ENCODE results near the gene RASA4.
"Not testable (repeated sequence)": the region's sequence is repeated elsewhere in the genome, so short reads cannot be mapped to it uniquely, and the experiment has no call there.

RASA4 gene

DNA sequence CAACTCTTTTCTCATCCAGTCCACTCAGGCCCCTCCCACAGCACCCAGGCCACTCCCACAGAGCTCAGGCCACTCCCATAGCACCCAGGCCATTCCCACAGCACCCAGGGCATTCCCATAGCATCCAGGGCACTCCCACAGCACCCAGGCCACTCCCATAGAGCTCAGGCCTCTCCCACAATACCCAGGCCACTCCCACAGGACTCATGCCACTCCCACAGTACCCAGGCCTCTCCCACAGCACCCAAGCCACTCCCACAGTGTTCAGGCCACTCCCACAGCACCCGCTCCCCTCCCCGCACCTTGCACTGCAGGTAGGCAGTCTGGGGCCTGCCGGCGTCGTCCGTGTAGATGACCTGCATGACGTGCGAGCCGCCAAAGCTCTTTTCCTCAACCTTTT is 26.7 kb downstream of the RASA4 start:
- H3K36me3 ChIP-seq (ENCODE audit: control insufficient read depth in 4 of 4, insufficient read depth in 4 of 4, low read length in 3 of 4); H3K9me3 ChIP-seq (ENCODE audit: control extremely low read depth in 1 of 5, control insufficient read depth in 4 of 5, insufficient read depth in 2 of 5, low read depth in 1 of 5, low read length in 4 of 5); POLR2A ChIA-PET; H3K27me3 ChIP-seq (replicated peaks in 2 of 5; ENCODE audit: control insufficient read depth in 4 of 5, insufficient read depth in 5 of 5, low read length in 4 of 5); H3K27ac ChIP-seq (ENCODE audit: insufficient read depth in 1 of 2, low read depth in 1 of 2, low read length in 2 of 2, poor library complexity in 1 of 2, severe bottlenecking in 2 of 2); H3K4me3 ChIP-seq (ENCODE audit: control insufficient read depth in 1 of 7, extremely low read depth in 1 of 7, insufficient read depth in 4 of 7, low read depth in 2 of 7, low read length in 6 of 7); DNase-seq; CTCF ChIA-PET; H3K4me1 ChIP-seq (ENCODE audit: control extremely low read depth in 1 of 4, control insufficient read depth in 4 of 4, insufficient read depth in 4 of 4, low read length in 3 of 4): not testable (repeated sequence)
- WGBS (ENCODE audit: insufficient coverage) = no CpG with 5 or more reads among the region's 9 CpGs

GRCh38 chr7:102583495-102583894 is 33.1 kb downstream of the RASA4 start:
- H3K4me1 ChIP-seq (ENCODE audit: control extremely low read depth in 1 of 4, control insufficient read depth in 4 of 4, insufficient read depth in 4 of 4, low read length in 3 of 4); H3K27ac ChIP-seq (ENCODE audit: insufficient read depth in 1 of 2, low read depth in 1 of 2, low read length in 2 of 2, poor library complexity in 1 of 2, severe bottlenecking in 2 of 2); H3K27me3 ChIP-seq (replicated peaks in 2 of 5; ENCODE audit: control insufficient read depth in 4 of 5, insufficient read depth in 5 of 5, low read length in 4 of 5); POLR2A ChIA-PET; CTCF ChIA-PET; H3K36me3 ChIP-seq (ENCODE audit: control insufficient read depth in 4 of 4, insufficient read depth in 4 of 4, low read length in 3 of 4); DNase-seq; H3K9me3 ChIP-seq (ENCODE audit: control extremely low read depth in 1 of 5, control insufficient read depth in 4 of 5, insufficient read depth in 2 of 5, low read depth in 1 of 5, low read length in 4 of 5); H3K4me3 ChIP-seq (ENCODE audit: control insufficient read depth in 1 of 7, extremely low read depth in 1 of 7, insufficient read depth in 4 of 7, low read depth in 2 of 7, low read length in 6 of 7): not testable (repeated sequence)
- no CpG with 5 or more reads among the region's 5 CpGs for WGBS (ENCODE audit: insufficient coverage)

DNA sequence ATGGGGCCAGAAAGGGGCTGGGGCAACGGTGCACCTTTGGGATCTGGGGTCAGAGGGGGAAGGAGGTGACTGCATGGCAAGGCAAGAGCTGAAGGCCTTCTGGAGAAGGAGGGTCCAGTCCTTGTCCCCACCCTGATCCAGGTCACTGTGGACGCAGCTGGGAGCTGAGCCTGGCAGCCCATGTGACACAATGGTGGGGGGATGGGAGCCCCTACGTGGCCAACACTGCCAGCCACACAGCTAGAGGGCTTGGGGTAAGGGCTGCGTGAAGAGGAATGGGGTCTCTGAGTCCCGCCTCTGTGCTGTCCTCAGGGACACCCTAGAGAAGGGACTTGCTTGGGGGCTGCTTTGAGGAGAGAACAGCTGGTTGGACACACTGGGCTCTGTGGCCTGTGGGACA is 34.8 kb downstream of the RASA4 start:
- WGBS (ENCODE audit: insufficient coverage) = no CpG with 5 or more reads among the region's 5 CpGs
- CTCF ChIA-PET; H3K4me3 ChIP-seq (ENCODE audit: control insufficient read depth in 1 of 7, extremely low read depth in 1 of 7, insufficient read depth in 4 of 7, low read depth in 2 of 7, low read length in 6 of 7); H3K36me3 ChIP-seq (ENCODE audit: control insufficient read depth in 4 of 4, insufficient read depth in 4 of 4, low read length in 3 of 4); POLR2A ChIA-PET; H3K27ac ChIP-seq (ENCODE audit: insufficient read depth in 1 of 2, low read depth in 1 of 2, low read length in 2 of 2, poor library complexity in 1 of 2, severe bottlenecking in 2 of 2); H3K27me3 ChIP-seq (replicated peaks in 2 of 5; ENCODE audit: control insufficient read depth in 4 of 5, insufficient read depth in 5 of 5, low read length in 4 of 5); H3K4me1 ChIP-seq (ENCODE audit: control extremely low read depth in 1 of 4, control insufficient read depth in 4 of 4, insufficient read depth in 4 of 4, low read length in 3 of 4); H3K9me3 ChIP-seq (ENCODE audit: control extremely low read depth in 1 of 5, control insufficient read depth in 4 of 5, insufficient read depth in 2 of 5, low read depth in 1 of 5, low read length in 4 of 5); DNase-seq: not testable (repeated sequence)

GRCh38 chr7:102578486-102578885 is 38.1 kb downstream of the RASA4 start:
- POLR2A ChIA-PET; H3K4me1 ChIP-seq (ENCODE audit: control extremely low read depth in 1 of 4, control insufficient read depth in 4 of 4, insufficient read depth in 4 of 4, low read length in 3 of 4); DNase-seq; H3K27me3 ChIP-seq (replicated peaks in 2 of 5; ENCODE audit: control insufficient read depth in 4 of 5, insufficient read depth in 5 of 5, low read length in 4 of 5); H3K9me3 ChIP-seq (ENCODE audit: control extremely low read depth in 1 of 5, control insufficient read depth in 4 of 5, insufficient read depth in 2 of 5, low read depth in 1 of 5, low read length in 4 of 5); H3K4me3 ChIP-seq (ENCODE audit: control insufficient read depth in 1 of 7, extremely low read depth in 1 of 7, insufficient read depth in 4 of 7, low read depth in 2 of 7, low read length in 6 of 7); H3K27ac ChIP-seq (ENCODE audit: insufficient read depth in 1 of 2, low read depth in 1 of 2, low read length in 2 of 2, poor library complexity in 1 of 2, severe bottlenecking in 2 of 2); H3K36me3 ChIP-seq (ENCODE audit: control insufficient read depth in 4 of 4, insufficient read depth in 4 of 4, low read length in 3 of 4); CTCF ChIA-PET: not testable (repeated sequence)
- WGBS (ENCODE audit: insufficient coverage) = no CpG with 5 or more reads among the region's 5 CpGs

DNA sequence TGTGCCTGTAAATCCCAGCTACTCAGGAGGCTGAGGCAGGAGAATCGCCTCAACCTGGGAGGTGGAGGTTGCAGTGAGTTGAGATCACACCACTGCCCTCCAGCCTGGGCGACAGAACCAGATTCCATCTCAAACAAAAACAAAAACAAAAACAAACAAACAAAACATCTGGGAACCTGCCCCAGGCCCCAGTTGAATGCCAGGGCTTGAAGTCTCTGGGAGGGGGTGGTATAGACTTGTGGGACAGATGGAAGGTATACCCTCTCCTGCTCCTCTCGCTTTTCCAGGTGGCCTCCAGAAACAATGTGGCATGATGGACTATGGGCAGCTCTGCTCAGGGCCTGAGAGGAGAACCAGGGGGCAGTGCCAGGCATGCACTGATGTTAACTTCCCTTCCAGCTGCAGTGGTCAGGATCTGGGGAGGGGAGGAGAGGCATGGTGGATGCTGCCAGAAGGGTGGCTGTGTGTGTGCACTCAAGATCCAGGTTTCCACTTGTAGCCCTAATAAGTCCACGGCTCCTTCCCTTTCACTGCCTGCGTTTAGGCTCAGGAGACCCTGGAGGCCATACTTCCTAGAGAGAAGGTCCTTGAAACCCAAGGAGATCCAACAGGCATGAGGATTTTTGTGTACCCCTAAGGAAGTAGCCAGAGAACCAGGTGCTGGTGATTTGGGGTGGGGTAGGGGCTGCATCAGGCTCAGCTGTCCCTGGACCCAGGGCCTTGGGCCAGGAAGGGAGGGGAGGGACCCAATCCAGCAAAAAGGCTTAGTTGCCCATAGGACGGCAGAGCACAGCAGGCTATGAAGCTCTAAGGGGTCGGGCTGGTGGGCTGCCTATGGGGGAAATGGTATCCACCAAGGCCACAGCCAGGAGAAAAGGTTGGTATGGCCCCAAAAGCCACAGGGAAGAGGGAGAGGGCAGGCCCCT is 39.0 kb downstream of the RASA4 start:
- H3K27ac ChIP-seq (ENCODE audit: insufficient read depth in 1 of 2, low read depth in 1 of 2, low read length in 2 of 2, poor library complexity in 1 of 2, severe bottlenecking in 2 of 2); H3K36me3 ChIP-seq (ENCODE audit: control insufficient read depth in 4 of 4, insufficient read depth in 4 of 4, low read length in 3 of 4); POLR2A ChIA-PET; H3K4me3 ChIP-seq (ENCODE audit: control insufficient read depth in 1 of 7, extremely low read depth in 1 of 7, insufficient read depth in 4 of 7, low read depth in 2 of 7, low read length in 6 of 7); H3K27me3 ChIP-seq (replicated peaks in 2 of 5; ENCODE audit: control insufficient read depth in 4 of 5, insufficient read depth in 5 of 5, low read length in 4 of 5); H3K9me3 ChIP-seq (ENCODE audit: control extremely low read depth in 1 of 5, control insufficient read depth in 4 of 5, insufficient read depth in 2 of 5, low read depth in 1 of 5, low read length in 4 of 5); H3K4me1 ChIP-seq (ENCODE audit: control extremely low read depth in 1 of 4, control insufficient read depth in 4 of 4, insufficient read depth in 4 of 4, low read length in 3 of 4); DNase-seq; CTCF ChIA-PET: not testable (repeated sequence)
- WGBS (ENCODE audit: insufficient coverage) = no CpG with 5 or more reads among the region's 7 CpGs

- no CpG with 5 or more reads among the region's 3 CpGs for WGBS (ENCODE audit: insufficient coverage)
- H3K9me3 ChIP-seq (ENCODE audit: control extremely low read depth in 1 of 5, control insufficient read depth in 4 of 5, insufficient read depth in 2 of 5, low read depth in 1 of 5, low read length in 4 of 5); POLR2A ChIA-PET; CTCF ChIA-PET; DNase-seq; H3K4me3 ChIP-seq (ENCODE audit: control insufficient read depth in 1 of 7, extremely low read depth in 1 of 7, insufficient read depth in 4 of 7, low read depth in 2 of 7, low read length in 6 of 7); H3K27me3 ChIP-seq (replicated peaks in 2 of 5; ENCODE audit: control insufficient read depth in 4 of 5, insufficient read depth in 5 of 5, low read length in 4 of 5); H3K36me3 ChIP-seq (ENCODE audit: control insufficient read depth in 4 of 4, insufficient read depth in 4 of 4, low read length in 3 of 4); H3K27ac ChIP-seq (ENCODE audit: insufficient read depth in 1 of 2, low read depth in 1 of 2, low read length in 2 of 2, poor library complexity in 1 of 2, severe bottlenecking in 2 of 2); H3K4me1 ChIP-seq (ENCODE audit: control extremely low read depth in 1 of 4, control insufficient read depth in 4 of 4, insufficient read depth in 4 of 4, low read length in 3 of 4): not testable (repeated sequence)
Measured at GRCh38 chr7:102576363-102576762, 40.2 kb downstream of the RASA4 start.

GRCh38 chr7:102574607-102575006 is 41.9 kb downstream of the RASA4 start:
- H3K4me1 ChIP-seq (ENCODE audit: control extremely low read depth in 1 of 4, control insufficient read depth in 4 of 4, insufficient read depth in 4 of 4, low read length in 3 of 4); POLR2A ChIA-PET; CTCF ChIA-PET; DNase-seq; H3K36me3 ChIP-seq (ENCODE audit: control insufficient read depth in 4 of 4, insufficient read depth in 4 of 4, low read length in 3 of 4); H3K27me3 ChIP-seq (replicated peaks in 2 of 5; ENCODE audit: control insufficient read depth in 4 of 5, insufficient read depth in 5 of 5, low read length in 4 of 5); H3K4me3 ChIP-seq (ENCODE audit: control insufficient read depth in 1 of 7, extremely low read depth in 1 of 7, insufficient read depth in 4 of 7, low read depth in 2 of 7, low read length in 6 of 7); H3K27ac ChIP-seq (ENCODE audit: insufficient read depth in 1 of 2, low read depth in 1 of 2, low read length in 2 of 2, poor library complexity in 1 of 2, severe bottlenecking in 2 of 2); H3K9me3 ChIP-seq (ENCODE audit: control extremely low read depth in 1 of 5, control insufficient read depth in 4 of 5, insufficient read depth in 2 of 5, low read depth in 1 of 5, low read length in 4 of 5): not testable (repeated sequence)
- no CpG with 5 or more reads among the region's 6 CpGs for WGBS (ENCODE audit: insufficient coverage)
